HL-60 (cell line): Measurements from ENCODE around the gene POLR1A.

Source experiments
- GABPA ChIP-seq: IDR thresholded peaks from 2 replicates; pipeline ENCODE4 v1.6.1; 2012; ENCODE audit warnings: low read depth
- POLR2AphosphoS5 ChIP-seq: IDR thresholded peaks from 2 replicates; pipeline ENCODE4 v1.6.1; 2012; ENCODE audit warnings: low read depth
- SPI1 ChIP-seq: IDR thresholded peaks from 2 replicates; pipeline ENCODE4 v1.6.1; 2012; ENCODE audit warnings: low read depth, mild to moderate bottlenecking, borderline replicate concordance
- TF ChIP-seq, protein P1 (sequence below): IDR thresholded peaks from one replicate; pipeline ENCODE4 v1.5.1; 2011; ENCODE audit warnings: low read length, control low read depth, inconsistent platforms; ENCODE audit not compliant: insufficient read depth
- TF ChIP-seq, protein P2 (sequence below): IDR thresholded peaks from 2 replicates; pipeline ENCODE4 v1.6.1; 2012; ENCODE audit warnings: low read depth; ENCODE audit not compliant: insufficient replicate concordance

DNA sequence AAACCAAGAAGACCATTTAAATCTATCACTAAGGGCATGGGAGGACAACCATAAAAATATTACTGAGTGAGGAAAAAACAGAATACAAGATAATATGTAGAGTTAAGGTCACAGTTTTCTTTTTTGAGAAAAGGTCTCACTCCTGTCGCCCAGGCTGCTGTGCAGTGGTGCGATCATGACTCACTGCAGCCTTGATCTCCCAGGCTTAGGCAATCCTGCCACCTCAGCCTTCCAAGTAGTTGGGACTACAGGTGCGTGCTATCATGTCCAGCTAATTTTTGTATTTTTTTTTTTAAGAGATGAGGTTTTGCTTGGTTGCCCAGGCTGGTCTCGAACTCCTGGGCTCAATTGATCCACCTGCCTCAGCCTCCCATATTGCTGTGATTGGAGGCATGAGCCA is 24.0 kb downstream of the POLR1A start:
- TF ChIP-seq, protein P1, sequence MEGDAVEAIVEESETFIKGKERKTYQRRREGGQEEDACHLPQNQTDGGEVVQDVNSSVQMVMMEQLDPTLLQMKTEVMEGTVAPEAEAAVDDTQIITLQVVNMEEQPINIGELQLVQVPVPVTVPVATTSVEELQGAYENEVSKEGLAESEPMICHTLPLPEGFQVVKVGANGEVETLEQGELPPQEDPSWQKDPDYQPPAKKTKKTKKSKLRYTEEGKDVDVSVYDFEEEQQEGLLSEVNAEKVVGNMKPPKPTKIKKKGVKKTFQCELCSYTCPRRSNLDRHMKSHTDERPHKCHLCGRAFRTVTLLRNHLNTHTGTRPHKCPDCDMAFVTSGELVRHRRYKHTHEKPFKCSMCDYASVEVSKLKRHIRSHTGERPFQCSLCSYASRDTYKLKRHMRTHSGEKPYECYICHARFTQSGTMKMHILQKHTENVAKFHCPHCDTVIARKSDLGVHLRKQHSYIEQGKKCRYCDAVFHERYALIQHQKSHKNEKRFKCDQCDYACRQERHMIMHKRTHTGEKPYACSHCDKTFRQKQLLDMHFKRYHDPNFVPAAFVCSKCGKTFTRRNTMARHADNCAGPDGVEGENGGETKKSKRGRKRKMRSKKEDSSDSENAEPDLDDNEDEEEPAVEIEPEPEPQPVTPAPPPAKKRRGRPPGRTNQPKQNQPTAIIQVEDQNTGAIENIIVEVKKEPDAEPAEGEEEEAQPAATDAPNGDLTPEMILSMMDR, result no peak
- TF ChIP-seq POLR2AphosphoS5 (no peak), SPI1 (no peak), GABPA (no peak)
- TF ChIP-seq, protein P2, sequence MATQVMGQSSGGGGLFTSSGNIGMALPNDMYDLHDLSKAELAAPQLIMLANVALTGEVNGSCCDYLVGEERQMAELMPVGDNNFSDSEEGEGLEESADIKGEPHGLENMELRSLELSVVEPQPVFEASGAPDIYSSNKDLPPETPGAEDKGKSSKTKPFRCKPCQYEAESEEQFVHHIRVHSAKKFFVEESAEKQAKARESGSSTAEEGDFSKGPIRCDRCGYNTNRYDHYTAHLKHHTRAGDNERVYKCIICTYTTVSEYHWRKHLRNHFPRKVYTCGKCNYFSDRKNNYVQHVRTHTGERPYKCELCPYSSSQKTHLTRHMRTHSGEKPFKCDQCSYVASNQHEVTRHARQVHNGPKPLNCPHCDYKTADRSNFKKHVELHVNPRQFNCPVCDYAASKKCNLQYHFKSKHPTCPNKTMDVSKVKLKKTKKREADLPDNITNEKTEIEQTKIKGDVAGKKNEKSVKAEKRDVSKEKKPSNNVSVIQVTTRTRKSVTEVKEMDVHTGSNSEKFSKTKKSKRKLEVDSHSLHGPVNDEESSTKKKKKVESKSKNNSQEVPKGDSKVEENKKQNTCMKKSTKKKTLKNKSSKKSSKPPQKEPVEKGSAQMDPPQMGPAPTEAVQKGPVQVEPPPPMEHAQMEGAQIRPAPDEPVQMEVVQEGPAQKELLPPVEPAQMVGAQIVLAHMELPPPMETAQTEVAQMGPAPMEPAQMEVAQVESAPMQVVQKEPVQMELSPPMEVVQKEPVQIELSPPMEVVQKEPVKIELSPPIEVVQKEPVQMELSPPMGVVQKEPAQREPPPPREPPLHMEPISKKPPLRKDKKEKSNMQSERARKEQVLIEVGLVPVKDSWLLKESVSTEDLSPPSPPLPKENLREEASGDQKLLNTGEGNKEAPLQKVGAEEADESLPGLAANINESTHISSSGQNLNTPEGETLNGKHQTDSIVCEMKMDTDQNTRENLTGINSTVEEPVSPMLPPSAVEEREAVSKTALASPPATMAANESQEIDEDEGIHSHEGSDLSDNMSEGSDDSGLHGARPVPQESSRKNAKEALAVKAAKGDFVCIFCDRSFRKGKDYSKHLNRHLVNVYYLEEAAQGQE, result no peak
